PC-9 (cell line): ENCODE measurements around the gene ING1. TPM values are rescaled to one million over a fixed set of nuclear protein-coding genes. Genes with fewer than 3 reads are reported as not detected.

Experiments
- BruUV-seq: library from RNA; stranded (reverse); fragments of 400-500 nt; replicated peaks from 2 replicates; lab custom pipeline; 2021; lab: Mats Ljungman, UMichigan
- CTCF ChIA-PET: fragments of 300-600 bp; sonication (Branson Sonifier 250); formaldehyde crosslinking; loops from one replicate; lab custom pipeline; 2022; ENCODE audit warnings: antibody characterized with exemption; lab: Charles Lee
- POLR2A ChIA-PET: fragments of 300-600 bp; sonication (Branson Sonifier 250); formaldehyde crosslinking; loops from one replicate; lab custom pipeline; 2022; ENCODE audit warnings: antibody characterized with exemption; ENCODE audit not compliant: unreplicated experiment; lab: Charles Lee
- DNase-seq, 2 experiments: peaks; one replicate each; pipeline versions ENCODE4 v3.0.0 to v3.0.0-alpha.2; 2015 to 2022; ENCODE audit warnings: mixed read lengths in 1 of 2
- H2AFZ ChIP-seq: fragments of 200-600 bp; sonication (generic); 2 replicates; pipeline ENCODE4 v1.8.1; 2017; ENCODE audit warnings: antibody characterized with exemption
- H3F3A ChIP-seq: fragments of 200-600 bp; sonication (generic); 2 replicates; pipeline ENCODE4 v1.8.1; 2017; ENCODE audit warnings: antibody characterized with exemption, mild to moderate bottlenecking, low read depth; ENCODE audit not compliant: insufficient read depth
- H3K27ac ChIP-seq: fragments of 200-600 bp; sonication (generic); 2 replicates; pipeline ENCODE4 v1.6.1; 2016; ENCODE audit warnings: mixed run types
- H3K27me3 ChIP-seq: fragments of 200-600 bp; sonication (generic); 2 replicates; pipeline ENCODE4 v1.6.1; 2016; ENCODE audit warnings: low read depth, mixed run types; ENCODE audit not compliant: insufficient read depth
- H3K36me3 ChIP-seq: fragments of 200-600 bp; sonication (generic); 2 replicates; pipeline ENCODE4 v1.6.1; 2016; ENCODE audit warnings: low read depth, mixed run types
- H3K4me1 ChIP-seq: fragments of 200-600 bp; sonication (generic); replicated peaks from 2 replicates; pipeline ENCODE4 v1.6.1; 2016; ENCODE audit warnings: mixed run types; ENCODE audit not compliant: insufficient read depth
- H3K4me2 ChIP-seq: fragments of 200-600 bp; sonication (generic); 2 replicates; pipeline ENCODE4 v1.6.1; 2017; ENCODE audit warnings: mixed run types
- H3K4me3 ChIP-seq: fragments of 200-600 bp; sonication (generic); 2 replicates; pipeline ENCODE4 v1.6.1; 2016; ENCODE audit warnings: mixed run types
- H3K79me2 ChIP-seq: fragments of 200-600 bp; sonication (generic); 2 replicates; pipeline ENCODE4 v1.6.1; 2017; ENCODE audit warnings: low read depth, mixed run types
- H3K9me2 ChIP-seq: fragments of 200-600 bp; sonication (generic); 2 replicates; pipeline ENCODE4 v1.8.1; 2017; ENCODE audit warnings: mild to moderate bottlenecking; ENCODE audit not compliant: insufficient read depth
- H3K9me3 ChIP-seq: fragments of 200-600 bp; sonication (generic); 2 replicates; pipeline ENCODE4 v1.8.1; 2016; ENCODE audit warnings: low read depth; ENCODE audit not compliant: insufficient read depth
- H4K20me1 ChIP-seq: fragments of 200-600 bp; sonication (generic); 2 replicates; pipeline ENCODE4 v1.8.1; 2017; ENCODE audit not compliant: insufficient read depth
- EZH2 ChIP-seq: fragments of 200-600 bp; sonication (generic); IDR thresholded peaks from 2 replicates; pipeline ENCODE4 v1.8.0; 2017; ENCODE audit warnings: antibody characterized with exemption, low read depth
- intact Hi-C: fragments of 100-400 bp; cut with micrococcal nuclease; formaldehyde crosslinking; loops from one replicate; pipeline ENCODE4 v1.10.0; 2022; ENCODE audit not compliant: unreplicated experiment
- total RNA-seq: library from RNA; stranded (reverse); gene quantifications from 2 replicates; pipeline ENCODE4 v1.2.3, GENCODE V29; 2021
- TF ChIP-seq, protein P1 (sequence below): fragments of 200-600 bp; sonication (generic); conservative IDR thresholded peaks from 2 replicates; pipeline ENCODE4 v1.6.1; 2017; ENCODE audit warnings: mixed run types, antibody characterized with exemption, mild to moderate bottlenecking, moderate library complexity

Gene ING1
- total RNA-seq, 1 experiment from 2014 or later, result 21.2 TPM

GRCh38 chr13:110698689-110699088 lies 14.8 kb upstream of the ING1 start:
- H3F3A ChIP-seq, result no peaks in the 10 kb centered on the region; the same call in 1 of the 2 replicates
- no peak overlapping the region for H2AFZ ChIP-seq
- POLR2A ChIA-PET, result no interaction called here
- no peaks in the 10 kb centered on the region for H3K27me3 ChIP-seq
- intact Hi-C loops, result no loop called here
- no peak for DNase-seq
- H4K20me1 ChIP-seq, result peaks cover 5% of the 10 kb centered on the region
- CTCF ChIA-PET, result no interaction called here
- H3K4me1 ChIP-seq, result peaks cover 6% of the 10 kb centered on the region
- H3K9me3 ChIP-seq, result no peaks in the 10 kb centered on the region
- H3K36me3 ChIP-seq, result peaks cover 28% of the 10 kb centered on the region
- no peak overlapping the region for H3K27ac ChIP-seq
- no peak overlapping the region for H3K4me2 ChIP-seq
- BruUV-seq, result no TSS peak
- TF ChIP-seq EZH2, result no peak
- TF ChIP-seq, protein P1, sequence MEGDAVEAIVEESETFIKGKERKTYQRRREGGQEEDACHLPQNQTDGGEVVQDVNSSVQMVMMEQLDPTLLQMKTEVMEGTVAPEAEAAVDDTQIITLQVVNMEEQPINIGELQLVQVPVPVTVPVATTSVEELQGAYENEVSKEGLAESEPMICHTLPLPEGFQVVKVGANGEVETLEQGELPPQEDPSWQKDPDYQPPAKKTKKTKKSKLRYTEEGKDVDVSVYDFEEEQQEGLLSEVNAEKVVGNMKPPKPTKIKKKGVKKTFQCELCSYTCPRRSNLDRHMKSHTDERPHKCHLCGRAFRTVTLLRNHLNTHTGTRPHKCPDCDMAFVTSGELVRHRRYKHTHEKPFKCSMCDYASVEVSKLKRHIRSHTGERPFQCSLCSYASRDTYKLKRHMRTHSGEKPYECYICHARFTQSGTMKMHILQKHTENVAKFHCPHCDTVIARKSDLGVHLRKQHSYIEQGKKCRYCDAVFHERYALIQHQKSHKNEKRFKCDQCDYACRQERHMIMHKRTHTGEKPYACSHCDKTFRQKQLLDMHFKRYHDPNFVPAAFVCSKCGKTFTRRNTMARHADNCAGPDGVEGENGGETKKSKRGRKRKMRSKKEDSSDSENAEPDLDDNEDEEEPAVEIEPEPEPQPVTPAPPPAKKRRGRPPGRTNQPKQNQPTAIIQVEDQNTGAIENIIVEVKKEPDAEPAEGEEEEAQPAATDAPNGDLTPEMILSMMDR, result no peak
- no peak overlapping the region for H3K4me3 ChIP-seq
- no peaks in the 10 kb centered on the region for H3K9me2 ChIP-seq
- H3K79me2 ChIP-seq, result peaks cover 22% of the 10 kb centered on the region

GRCh38 chr13:110699148-110700145 lies 14.1 kb upstream of the ING1 start:
- no peak for DNase-seq
- Histone ChIP-seq H3K9me2 (no peaks in the 10 kb centered on the region), H3K4me1 (peaks cover 13% of the 10 kb centered on the region), H3K36me3 (peaks cover 28% of the 10 kb centered on the region), H3K27me3 (no peaks in the 10 kb centered on the region), H3F3A (peaks cover 6% of the 10 kb centered on the region), H2AFZ (no peak overlapping the region), H3K79me2 (peaks cover 30% of the 10 kb centered on the region), H3K9me3 (no peaks in the 10 kb centered on the region), H4K20me1 (peaks cover 5% of the 10 kb centered on the region), H3K27ac (no peak overlapping the region), H3K4me2 (no peak overlapping the region), H3K4me3 (no peak overlapping the region)
- POLR2A ChIA-PET, result no interaction called here
- CTCF ChIA-PET, result no interaction called here
- TF ChIP-seq, protein P1, result no peak
- no peak for TF ChIP-seq EZH2
- no TSS peak for BruUV-seq
- intact Hi-C loops, result no loop called here

GRCh38 chr13:110700186-110700585 lies 13.3 kb upstream of the ING1 start:
- no TSS peak for BruUV-seq
- CTCF ChIA-PET, result no interaction called here
- no peak overlapping the region for H3K4me3 ChIP-seq
- no peaks in the 10 kb centered on the region for H3K9me2 ChIP-seq
- H3K27me3 ChIP-seq, result no peaks in the 10 kb centered on the region
- H3K4me2 ChIP-seq, result no peak overlapping the region
- POLR2A ChIA-PET, result no interaction called here
- H3K36me3 ChIP-seq, result peaks cover 28% of the 10 kb centered on the region
- no peak for DNase-seq
- H2AFZ ChIP-seq, result no peak overlapping the region
- intact Hi-C loops, result no loop called here
- H3K4me1 ChIP-seq, result peaks cover 21% of the 10 kb centered on the region
- H3K79me2 ChIP-seq, result peaks cover 34% of the 10 kb centered on the region
- TF ChIP-seq, protein P1, result no peak
- no peak for TF ChIP-seq EZH2
- no peaks in the 10 kb centered on the region for H3K9me3 ChIP-seq
- peaks cover 11% of the 10 kb centered on the region for H3F3A ChIP-seq
- peaks cover 5% of the 10 kb centered on the region for H4K20me1 ChIP-seq
- H3K27ac ChIP-seq, result no peak overlapping the region
